Bronchial epithelial cell (primary cell): ENCODE results near the gene NPHP1. TPM values are rescaled to one million over a fixed set of nuclear protein-coding genes. Genes with fewer than 3 reads are reported as not detected.
"Not testable (repeated sequence)": the region's sequence is repeated elsewhere in the genome, so short reads cannot be mapped to it uniquely, and the experiment has no call there.

Source experiments
- DNase-seq: peaks from one replicate; pipeline ENCODE4 v3.0.0-alpha.2; 2010; ENCODE audit warnings: low read depth
- FAIRE-seq: peaks from 2 replicates; lab custom pipeline; 2011; peaks lifted over from hg19 to GRCh38; lab: Jason Lieb, UNC
- H3K27me3 ChIP-seq: 2 replicates; pipeline ENCODE4 v1.5.1; 2011; ENCODE audit warnings: low read length; ENCODE audit not compliant: control insufficient read depth, insufficient read depth
- H3K36me3 ChIP-seq: 2 replicates; pipeline ENCODE4 v1.5.1; 2011; ENCODE audit warnings: low read length; ENCODE audit not compliant: control insufficient read depth, insufficient read depth
- H3K4me3 ChIP-seq: 2 replicates; pipeline ENCODE4 v1.5.1; 2011; ENCODE audit warnings: mild to moderate bottlenecking, low read depth, low read length, control low read depth
- CTCF ChIP-seq: IDR thresholded peaks from 2 replicates; pipeline ENCODE4 v1.5.1; 2011; ENCODE audit warnings: mild to moderate bottlenecking, moderate library complexity, low read length, control low read depth, inconsistent platforms; ENCODE audit not compliant: insufficient read depth, severe bottlenecking
- total RNA-seq: library from RNA; depleted of rRNA; stranded (reverse); fragments of >200 nt; gene quantifications from 2 replicates; pipeline ENCODE4 v1.2.1, GENCODE V29; 2014

Gene NPHP1
- total RNA-seq, 1 donor from 2014 or later = 1.6 TPM

GRCh38 chr2:110115291-110116032, 89.4 kb downstream of the NPHP1 start, which contains the start of gene MALL:
Gene MALL, minus strand, starts transcription at chr2:110115822. Its CDS starts 30 bp downstream, at chr2:110115792.
- H3K27me3 ChIP-seq = peaks cover 1% of the 10 kb centered on the region
- peak within 1 kb of the TSS; percentile 92 for H3K4me3 ChIP-seq
- no peak for FAIRE-seq
- TF ChIP-seq CTCF = no peak
- H3K36me3 ChIP-seq = no peaks in the 10 kb centered on the region
- DNase-seq = peak; percentile 78

- TF ChIP-seq CTCF = no peak
Measured at GRCh38 chr2:110114831-110115255, 90.0 kb downstream of the NPHP1 start.

GRCh38 chr2:110113961-110114591, 90.7 kb downstream of the NPHP1 start:
- H3K36me3 ChIP-seq = no peaks in the 10 kb centered on the region
- FAIRE-seq = peak; percentile 40
- H3K27me3 ChIP-seq = peaks cover 1% of the 10 kb centered on the region
- peak; percentile 65 for TF ChIP-seq CTCF
- peak overlapping the region; percentile 92 for H3K4me3 ChIP-seq
- peak; percentile 78 for DNase-seq

More at GRCh38 chr2:110114831-110115255, 90.0 kb downstream of the NPHP1 start:
- Histone ChIP-seq H3K4me3 (peak overlapping the region; percentile 92), H3K27me3 (peaks cover 1% of the 10 kb centered on the region), H3K36me3 (no peaks in the 10 kb centered on the region)
- DNase-seq (peak; percentile 51), FAIRE-seq (no peak)

GRCh38 chr2:110108291-110108690, 96.5 kb downstream of the NPHP1 start:
- H3K4me3 ChIP-seq, DNase-seq, FAIRE-seq, H3K27me3 ChIP-seq, H3K36me3 ChIP-seq: not testable (repeated sequence)

- FAIRE-seq = no peak
- no peak overlapping the region for H3K4me3 ChIP-seq
Measured at GRCh38 chr2:110107092-110108079, 97.4 kb downstream of the NPHP1 start.

More at GRCh38 chr2:110107092-110108079, 97.4 kb downstream of the NPHP1 start:
- no peak for DNase-seq
- Histone ChIP-seq H3K36me3 (no peaks in the 10 kb centered on the region), H3K27me3 (no peaks in the 10 kb centered on the region)
- TF ChIP-seq CTCF = no peak
